GM12878 (cell line): Measurements from ENCODE around the gene SEC63. TPM values are rescaled to one million over a fixed set of nuclear protein-coding genes. Genes with fewer than 3 reads are reported as not detected.
A peak's percentile ranks its signal among the peaks of the same experiment; 100 is the strongest.

Source experiments
- ATAC-seq: fragments of 200-7000 bp; cut with Tn5 transposase; 3 replicates; pipeline ENCODE4 v1.9.1; 2020; ENCODE audit warnings: mild to moderate bottlenecking, moderate library complexity
- BruUV-seq: library from RNA; stranded (reverse); fragments of 400-500 nt; replicated peaks from 2 replicates; lab custom pipeline; 2021; lab: Mats Ljungman, UMichigan
- CTCF ChIA-PET: fragments of 300-600 bp; sonication (Branson Sonifier 250); formaldehyde crosslinking; extraction: SDS; loops from one replicate; lab custom pipeline; 2021; ENCODE audit warnings: inconsistent platforms; lab: Yijun Ruan, JAX
- POLR2A ChIA-PET: fragments of 350-600 bp; formaldehyde crosslinking; extraction: SDS; loops from one replicate; lab custom pipeline; 2021; ENCODE audit warnings: inconsistent platforms; lab: Charles Lee
- RAD21 ChIA-PET: fragments of 300-600 bp; sonication (Branson Sonifier 250); formaldehyde crosslinking; loops from one replicate; lab custom pipeline; 2023; ENCODE audit warnings: antibody characterized with exemption; ENCODE audit not compliant: unreplicated experiment; lab: Charles Lee
- SMC1A ChIA-PET: fragments of 300-600 bp; sonication (Branson Sonifier 250); formaldehyde crosslinking; loops from one replicate; lab custom pipeline; 2023; ENCODE audit not compliant: unreplicated experiment, uncharacterized antibody; lab: Charles Lee
- DNase-seq: peaks from one replicate; pipeline ENCODE4 v3.0.0-alpha.2; 2011; ENCODE audit warnings: low read depth, low spot score
- FAIRE-seq: peaks from 3 replicates; lab custom pipeline; 2011; peaks lifted over from hg19 to GRCh38; lab: Jason Lieb, UNC
- H2AFZ ChIP-seq: 2 replicates; pipeline ENCODE4 v1.6.0; 2011; ENCODE audit warnings: low read depth, low read length, control low read depth; ENCODE audit not compliant: control insufficient read depth
- H3K27ac ChIP-seq: 2 replicates; pipeline ENCODE4 v1.5.1; 2011; ENCODE audit warnings: control low read depth; ENCODE audit not compliant: control insufficient read depth, insufficient read depth
- H3K27me3 ChIP-seq, 2 experiments: replicated peaks in 1 of 2; 2 replicates each; pipeline versions ENCODE4 v1.6.0 to v1.6.1; 2011; ENCODE audit warnings: low read length in 1 of 2; ENCODE audit not compliant: control insufficient read depth in 2 of 2, insufficient read depth in 2 of 2
- H3K36me3 ChIP-seq, 2 experiments: 2 replicates each; pipeline ENCODE4 v1.5.1; 2011; ENCODE audit warnings: low read length in 1 of 2; ENCODE audit not compliant: control insufficient read depth in 2 of 2, insufficient read depth in 2 of 2
- H3K4me1 ChIP-seq: 2 replicates; pipeline ENCODE4 v1.6.1; 2011; ENCODE audit warnings: mild to moderate bottlenecking, low read length, moderate library complexity, mixed read lengths; ENCODE audit not compliant: control insufficient read depth, insufficient read depth
- H3K4me2 ChIP-seq: 2 replicates; pipeline ENCODE4 v1.6.0; 2011; ENCODE audit warnings: control low read depth; ENCODE audit not compliant: control insufficient read depth, insufficient read depth
- H3K4me3 ChIP-seq: fragments of 200-600 bp; sonication (generic); 2 replicates; pipeline ENCODE4 v1.5.1; 2016
- H3K79me2 ChIP-seq: 2 replicates; pipeline ENCODE4 v1.6.0; 2011; ENCODE audit warnings: low read length; ENCODE audit not compliant: control insufficient read depth, insufficient read depth
- H3K9ac ChIP-seq: 2 replicates; pipeline ENCODE4 v1.8.0; 2011; ENCODE audit warnings: low read length, control low read depth, mixed read lengths; ENCODE audit not compliant: control insufficient read depth, insufficient read depth
- H3K9me3 ChIP-seq: replicated peaks from 3 replicates; pipeline ENCODE4 v1.5.1; 2011; ENCODE audit warnings: mild to moderate bottlenecking, low read length; ENCODE audit not compliant: control insufficient read depth, insufficient read depth
- H4K20me1 ChIP-seq: 2 replicates; pipeline ENCODE4 v1.6.0; 2011; ENCODE audit not compliant: control insufficient read depth, insufficient read depth
- BMI1 ChIP-seq: fragments of 450-650 bp; IDR thresholded peaks from 2 replicates; pipeline ENCODE4 v1.6.1; 2016; ENCODE audit warnings: mild to moderate bottlenecking, moderate library complexity, borderline replicate concordance
- CHD1 ChIP-seq: IDR thresholded peaks from 2 replicates; pipeline ENCODE4 v1.6.1; 2012; ENCODE audit warnings: low read depth, low read length, improper control_type of control experiment
- HCFC1 ChIP-seq: fragments of 150-350 bp; IDR thresholded peaks from 2 replicates; pipeline ENCODE4 v1.6.1; 2014; ENCODE audit warnings: low read length
- IKZF2 ChIP-seq, 2 experiments: fragments of 450-650 bp; IDR thresholded peaks; 2 replicates each; pipeline ENCODE4 v1.6.1; 2017; ENCODE audit warnings: mild to moderate bottlenecking in 2 of 2, moderate library complexity in 2 of 2
- KAT2A ChIP-seq: conservative IDR thresholded peaks from 2 replicates; pipeline ENCODE4 v1.6.1; 2011; ENCODE audit warnings: low read depth, low read length; ENCODE audit not compliant: control insufficient read depth
- NFYA ChIP-seq: IDR thresholded peaks from 2 replicates; pipeline ENCODE4 v1.6.1; 2011; ENCODE audit warnings: low read depth, mild to moderate bottlenecking, low read length, improper control_type of control experiment, borderline replicate concordance
- NR2C1 ChIP-seq: fragments of 450-650 bp; IDR thresholded peaks from 2 replicates; pipeline ENCODE4 v1.6.1; 2017; ENCODE audit warnings: antibody characterized with exemption, mild to moderate bottlenecking, moderate library complexity
- whole genome bisulfite sequencing: methylation state at CpG from one replicate; pipeline ENCODE4 v1.1.6; 2016; ENCODE audit warnings: low lambda C conversion rate; ENCODE audit not compliant: insufficient replicate concordance, insufficient coverage; ENCODE audit errors: missing lambda C conversion rate; 5-methylcytosine and 5-hydroxymethylcytosine counted together
- in situ Hi-C: fragments of 300-500 bp; cut with MboI; formaldehyde crosslinking; loops from 9 replicates; pipeline ENCODE4 v1.14.3; 2018; ENCODE audit warnings: mixed read lengths
- intact Hi-C: fragments of 100-400 bp; cut with micrococcal nuclease; formaldehyde crosslinking; loops from one replicate; pipeline ENCODE4 v1.14.2; 2022; ENCODE audit not compliant: unreplicated experiment
- polyA plus RNA-seq, 11 experiments: library from polyadenylated mRNA; depleted of rRNA in 4 of 11; unstranded in 6 of 11; stranded (reverse) in 5 of 11; fragments of >200 nt; fragmentation: Nextera tagmentation in 4 of 11; fragmentation: Illumina TruSeq in 1 of 11; extraction: Ambion mirVana in 4 of 11; extraction: Trizol in 1 of 11; gene quantifications; 1 replicate in 1 of 11; 2 replicates in 10 of 11; pipeline versions ENCODE4 v1.2.1 to v1.2.3, GENCODE V29; 2011 to 2016; ENCODE audit warnings: inconsistent platforms in 2 of 11, missing spikeins in 2 of 11, low read depth in 1 of 11
- total RNA-seq, 4 experiments: library from RNA; depleted of rRNA in 3 of 4; stranded (reverse); fragments of >200 nt in 3 of 4; fragmentation: Illumina TruSeq in 1 of 4; extraction: Trizol in 1 of 4; gene quantifications; 2 replicates each; pipeline versions ENCODE4 v1.2.1 to v1.2.3, GENCODE V29; 2013 to 2021
- TF ChIP-seq, protein P1 (sequence below): fragments of 450-650 bp; IDR thresholded peaks from 2 replicates; pipeline ENCODE4 v1.6.1; 2016; ENCODE audit warnings: mild to moderate bottlenecking
- TF ChIP-seq, protein P2 (sequence below): fragments of 150-350 bp; IDR thresholded peaks from 2 replicates; pipeline ENCODE4 v1.6.1; 2014; ENCODE audit warnings: mild to moderate bottlenecking, low read depth, low read length
- TF ChIP-seq, protein P3 (sequence below): fragments of 450-650 bp; formaldehyde crosslinking; IDR thresholded peaks from 2 replicates; pipeline ENCODE4 v1.4.0; 2020; ENCODE audit warnings: mild to moderate bottlenecking, moderate library complexity
- TF ChIP-seq, protein P4 (sequence below), 3 experiments: IDR thresholded peaks in 2 of 3; conservative IDR thresholded peaks in 1 of 3; 2 replicates each; pipeline ENCODE4 v1.5.1; 2011; ENCODE audit warnings: low read depth in 3 of 3, low read length in 3 of 3, mild to moderate bottlenecking in 3 of 3, control low read depth in 2 of 3, moderate library complexity in 2 of 3, inconsistent platforms in 1 of 3, mixed read lengths in 1 of 3; ENCODE audit not compliant: control insufficient read depth in 2 of 3, insufficient read depth in 1 of 3; ENCODE audit errors: extremely low read depth in 1 of 3

SEC63 gene
- total and polyA plus RNA-seq, 10 of the 15 experiments (the other 5 are each of a cell fraction or from before 2014, with no cell fraction given), result 10.1 to 87.0 (median 34.3) TPM

DNA sequence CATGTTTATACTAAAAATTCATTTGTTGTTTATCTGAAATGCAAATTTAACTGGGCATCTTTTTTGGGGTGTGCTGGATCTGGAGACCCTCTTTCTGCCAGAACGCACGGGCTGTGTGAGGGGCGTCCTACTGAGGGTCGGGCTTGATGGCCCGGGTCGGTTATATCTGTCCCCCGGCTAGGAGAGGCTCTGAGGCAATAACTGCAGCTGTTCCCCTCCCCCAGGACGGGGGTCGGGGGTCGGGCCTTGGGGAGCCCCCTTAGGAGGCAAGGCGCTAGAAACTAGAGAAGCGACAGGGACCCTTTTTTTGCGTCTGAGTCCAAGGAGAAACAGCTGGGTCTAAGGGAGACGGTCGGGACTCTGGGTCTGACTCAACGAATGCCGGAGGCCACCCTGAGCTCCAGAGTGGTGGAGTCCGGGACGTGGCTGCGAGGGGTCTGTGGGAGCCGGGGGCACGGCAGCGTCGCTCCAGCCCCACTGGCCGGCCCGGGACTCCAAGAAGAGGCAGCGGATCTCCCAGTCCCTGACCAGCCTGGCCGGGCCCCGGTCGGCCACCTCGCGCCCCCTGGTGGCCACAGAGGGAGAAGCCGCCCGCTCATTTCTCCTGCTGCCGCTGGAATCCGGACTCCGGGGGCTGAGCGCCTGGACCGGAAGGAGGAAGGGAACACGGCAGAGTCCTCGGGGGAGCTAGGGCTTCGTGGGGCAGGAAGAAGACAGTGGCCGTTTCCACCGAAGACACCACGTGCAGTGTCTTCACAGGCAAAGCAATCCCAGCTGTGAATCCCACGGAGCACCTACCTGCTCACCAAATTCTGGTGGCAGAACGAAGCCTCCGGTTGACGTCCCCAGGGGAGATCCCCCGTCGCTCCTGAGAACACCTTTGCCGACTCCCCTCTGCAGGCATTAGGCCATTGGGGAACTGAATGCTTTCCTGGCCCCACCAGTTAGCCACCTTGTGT is 109.9 kb downstream of the SEC63 start:
- Histone ChIP-seq H3K4me1 (no peaks in the 10 kb centered on the region), H3K27me3 (peaks cover 1 to 3% of the 10 kb centered on the region in 2 experiments), H3K4me3 (peak overlapping the region; percentile 24; the same call in 1 of the 2 replicates), H2AFZ (peak overlapping the region; percentile 85), H3K27ac (no peak overlapping the region), H4K20me1 (no peaks in the 10 kb centered on the region), H3K79me2 (no peaks in the 10 kb centered on the region), H3K4me2 (peak overlapping the region; percentile 95), H3K36me3 (no peaks in the 10 kb centered on the region), H3K9ac (no peak overlapping the region; the same call in 1 of the 2 replicates), H3K9me3 (no peaks in the 10 kb centered on the region)
- ChIA-PET RAD21 (interaction anchor here (0.7 to 2.9 kb wide), 18 partner anchors 10 to 530 kb away, joined by 3 to 27 read pairs (median 4); partner anchors contain the start of gene SCML4), CTCF (interaction anchor here (0.6 to 4.5 kb wide), 56 partner anchors 8 to 645 kb away, joined by 3 to 47 read pairs (median 4); partner anchors contain the start of gene SCML4), POLR2A (no interaction called here), SMC1A (interaction anchor here (0.8 to 3.6 kb wide), 26 partner anchors 12 to 528 kb away, joined by 3 to 30 read pairs (median 4); partner anchors contain the start of gene SCML4)
- 4% methylated on average over 49 of the region's 52 CpGs for WGBS
- ATAC-seq (peak; percentile 98), DNase-seq (no peak), FAIRE-seq (peak; percentile 65)
- in situ Hi-C loops (loop anchor here (5.0 kb wide), 1 partner anchor 176 kb away; no protein-coding TSS in a partner anchor), intact Hi-C loops (loop anchor here (1.0 to 10.0 kb wide), 3 partner anchors 48 to 173 kb away; no protein-coding TSS in a partner anchor)
- BruUV-seq, result no TSS peak
- TF ChIP-seq NFYA, result no peak
- TF ChIP-seq CHD1, result no peak
- TF ChIP-seq IKZF2 (IDR thresholded peaks at IDR 0.05), result peak in 1 of 2 experiments; percentile 68; a peak in 3 of 4 replicates
- no peak for TF ChIP-seq KAT2A
- TF ChIP-seq BMI1, result peak; percentile 85
- TF ChIP-seq, protein P1, sequence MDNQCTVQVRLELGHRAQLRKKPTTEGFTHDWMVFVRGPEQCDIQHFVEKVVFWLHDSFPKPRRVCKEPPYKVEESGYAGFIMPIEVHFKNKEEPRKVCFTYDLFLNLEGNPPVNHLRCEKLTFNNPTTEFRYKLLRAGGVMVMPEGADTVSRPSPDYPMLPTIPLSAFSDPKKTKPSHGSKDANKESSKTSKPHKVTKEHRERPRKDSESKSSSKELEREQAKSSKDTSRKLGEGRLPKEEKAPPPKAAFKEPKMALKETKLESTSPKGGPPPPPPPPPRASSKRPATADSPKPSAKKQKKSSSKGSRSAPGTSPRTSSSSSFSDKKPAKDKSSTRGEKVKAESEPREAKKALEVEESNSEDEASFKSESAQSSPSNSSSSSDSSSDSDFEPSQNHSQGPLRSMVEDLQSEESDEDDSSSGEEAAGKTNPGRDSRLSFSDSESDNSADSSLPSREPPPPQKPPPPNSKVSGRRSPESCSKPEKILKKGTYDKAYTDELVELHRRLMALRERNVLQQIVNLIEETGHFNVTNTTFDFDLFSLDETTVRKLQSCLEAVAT, result 0 out of 2 replicates have a peak, but pooled peaks have one; percentile 33
- TF ChIP-seq NR2C1, result no peak
- TF ChIP-seq HCFC1, result no peak
- TF ChIP-seq, protein P2, sequence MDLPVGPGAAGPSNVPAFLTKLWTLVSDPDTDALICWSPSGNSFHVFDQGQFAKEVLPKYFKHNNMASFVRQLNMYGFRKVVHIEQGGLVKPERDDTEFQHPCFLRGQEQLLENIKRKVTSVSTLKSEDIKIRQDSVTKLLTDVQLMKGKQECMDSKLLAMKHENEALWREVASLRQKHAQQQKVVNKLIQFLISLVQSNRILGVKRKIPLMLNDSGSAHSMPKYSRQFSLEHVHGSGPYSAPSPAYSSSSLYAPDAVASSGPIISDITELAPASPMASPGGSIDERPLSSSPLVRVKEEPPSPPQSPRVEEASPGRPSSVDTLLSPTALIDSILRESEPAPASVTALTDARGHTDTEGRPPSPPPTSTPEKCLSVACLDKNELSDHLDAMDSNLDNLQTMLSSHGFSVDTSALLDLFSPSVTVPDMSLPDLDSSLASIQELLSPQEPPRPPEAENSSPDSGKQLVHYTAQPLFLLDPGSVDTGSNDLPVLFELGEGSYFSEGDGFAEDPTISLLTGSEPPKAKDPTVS, result no peak
- TF ChIP-seq, protein P3, sequence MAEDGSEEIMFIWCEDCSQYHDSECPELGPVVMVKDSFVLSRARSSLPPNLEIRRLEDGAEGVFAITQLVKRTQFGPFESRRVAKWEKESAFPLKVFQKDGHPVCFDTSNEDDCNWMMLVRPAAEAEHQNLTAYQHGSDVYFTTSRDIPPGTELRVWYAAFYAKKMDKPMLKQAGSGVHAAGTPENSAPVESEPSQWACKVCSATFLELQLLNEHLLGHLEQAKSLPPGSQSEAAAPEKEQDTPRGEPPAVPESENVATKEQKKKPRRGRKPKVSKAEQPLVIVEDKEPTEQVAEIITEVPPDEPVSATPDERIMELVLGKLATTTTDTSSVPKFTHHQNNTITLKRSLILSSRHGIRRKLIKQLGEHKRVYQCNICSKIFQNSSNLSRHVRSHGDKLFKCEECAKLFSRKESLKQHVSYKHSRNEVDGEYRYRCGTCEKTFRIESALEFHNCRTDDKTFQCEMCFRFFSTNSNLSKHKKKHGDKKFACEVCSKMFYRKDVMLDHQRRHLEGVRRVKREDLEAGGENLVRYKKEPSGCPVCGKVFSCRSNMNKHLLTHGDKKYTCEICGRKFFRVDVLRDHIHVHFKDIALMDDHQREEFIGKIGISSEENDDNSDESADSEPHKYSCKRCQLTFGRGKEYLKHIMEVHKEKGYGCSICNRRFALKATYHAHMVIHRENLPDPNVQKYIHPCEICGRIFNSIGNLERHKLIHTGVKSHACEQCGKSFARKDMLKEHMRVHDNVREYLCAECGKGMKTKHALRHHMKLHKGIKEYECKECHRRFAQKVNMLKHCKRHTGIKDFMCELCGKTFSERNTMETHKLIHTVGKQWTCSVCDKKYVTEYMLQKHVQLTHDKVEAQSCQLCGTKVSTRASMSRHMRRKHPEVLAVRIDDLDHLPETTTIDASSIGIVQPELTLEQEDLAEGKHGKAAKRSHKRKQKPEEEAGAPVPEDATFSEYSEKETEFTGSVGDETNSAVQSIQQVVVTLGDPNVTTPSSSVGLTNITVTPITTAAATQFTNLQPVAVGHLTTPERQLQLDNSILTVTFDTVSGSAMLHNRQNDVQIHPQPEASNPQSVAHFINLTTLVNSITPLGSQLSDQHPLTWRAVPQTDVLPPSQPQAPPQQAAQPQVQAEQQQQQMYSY (CRISPR knock-in tag), result no peak
- TF ChIP-seq, protein P4, sequence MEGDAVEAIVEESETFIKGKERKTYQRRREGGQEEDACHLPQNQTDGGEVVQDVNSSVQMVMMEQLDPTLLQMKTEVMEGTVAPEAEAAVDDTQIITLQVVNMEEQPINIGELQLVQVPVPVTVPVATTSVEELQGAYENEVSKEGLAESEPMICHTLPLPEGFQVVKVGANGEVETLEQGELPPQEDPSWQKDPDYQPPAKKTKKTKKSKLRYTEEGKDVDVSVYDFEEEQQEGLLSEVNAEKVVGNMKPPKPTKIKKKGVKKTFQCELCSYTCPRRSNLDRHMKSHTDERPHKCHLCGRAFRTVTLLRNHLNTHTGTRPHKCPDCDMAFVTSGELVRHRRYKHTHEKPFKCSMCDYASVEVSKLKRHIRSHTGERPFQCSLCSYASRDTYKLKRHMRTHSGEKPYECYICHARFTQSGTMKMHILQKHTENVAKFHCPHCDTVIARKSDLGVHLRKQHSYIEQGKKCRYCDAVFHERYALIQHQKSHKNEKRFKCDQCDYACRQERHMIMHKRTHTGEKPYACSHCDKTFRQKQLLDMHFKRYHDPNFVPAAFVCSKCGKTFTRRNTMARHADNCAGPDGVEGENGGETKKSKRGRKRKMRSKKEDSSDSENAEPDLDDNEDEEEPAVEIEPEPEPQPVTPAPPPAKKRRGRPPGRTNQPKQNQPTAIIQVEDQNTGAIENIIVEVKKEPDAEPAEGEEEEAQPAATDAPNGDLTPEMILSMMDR (IDR thresholded peaks at IDR 0.05 in 2 of 3, conservative IDR thresholded peaks at IDR 0.05 in 1 of 3; ENCODE audit: control insufficient read depth in 2 of 3, extremely low read depth in 1 of 3, insufficient read depth in 1 of 3, low read depth in 3 of 3, low read length in 3 of 3), result peak; percentile 83 to 92 (median 85)
